NCI-H2081 treated with DMSO at 0.1 percent for 48 hours (cell line): ENCODE data around the gene OTOR.
A peak's percentile ranks its signal among the peaks of the same experiment; 100 is the strongest.

Experiments
- DNase-seq: peaks from one replicate; lab custom pipeline; 2025; lab: John Stamatoyannopoulos, UW

The OTOR gene

GRCh38 chr20:16748308-16748900 is at the start of gene OTOR:
Gene OTOR (plus strand): TSS chr20:16748358. CDS start chr20:16748402, 44 bp downstream.
- DNase-seq, result no peak

- DNase-seq, result no peak
These were observed 48.9 kb upstream of the OTOR start for GRCh38 chr20:16699293-16699692.

- DNase-seq, result no peak
These were observed 46.9 kb upstream of the OTOR start for GRCh38 chr20:16701296-16701695.

- DNase-seq, result no peak
These were observed 44.6 kb upstream of the OTOR start for GRCh38 chr20:16703570-16703969.

GRCh38 chr20:16707674-16708073 is 40.5 kb upstream of the OTOR start:
- DNase-seq, result no peak

GRCh38 chr20:16708602-16709001 is 39.6 kb upstream of the OTOR start:
- DNase-seq, result no peak

- DNase-seq, result no peak
These were observed 39.1 kb upstream of the OTOR start for GRCh38 chr20:16709017-16709416.

- no peak for DNase-seq
These were observed 37.4 kb upstream of the OTOR start for GRCh38 chr20:16710781-16711180.

GRCh38 chr20:16711661-16712258 is 36.4 kb upstream of the OTOR start:
- no peak for DNase-seq

- DNase-seq, result no peak
These were observed 35.6 kb upstream of the OTOR start for GRCh38 chr20:16712511-16712947.

- no peak for DNase-seq
These were observed 35.1 kb upstream of the OTOR start for GRCh38 chr20:16713066-16713465.

- no peak for DNase-seq
These were observed 33.9 kb upstream of the OTOR start for GRCh38 chr20:16714242-16714641.

- DNase-seq, result no peak
These were observed 33.4 kb upstream of the OTOR start for GRCh38 chr20:16714751-16715150.

- DNase-seq, result no peak
These were observed 28.7 kb upstream of the OTOR start for GRCh38 chr20:16719421-16719820.

GRCh38 chr20:16729080-16729479 is 19.1 kb upstream of the OTOR start:
- no peak for DNase-seq

GRCh38 chr20:16729565-16730460 is 18.3 kb upstream of the OTOR start, which contains the start of gene SNRPB2:
Gene SNRPB2 (plus strand): TSS chr20:16730026. CDS start chr20:16731703, 1,677 bp downstream.
- peak; percentile 92 for DNase-seq

GRCh38 chr20:16732506-16733152 is 15.5 kb upstream of the OTOR start:
- DNase-seq, result no peak

GRCh38 chr20:16740365-16741072 is 7.6 kb upstream of the OTOR start:
- no peak for DNase-seq

GRCh38 chr20:16744178-16744807 is 3.9 kb upstream of the OTOR start:
- no peak for DNase-seq

GRCh38 chr20:16745204-16745603 is 3.0 kb upstream of the OTOR start:
- DNase-seq, result no peak

GRCh38 chr20:16747291-16747811 is 807 bp upstream of the OTOR start:
- no peak for DNase-seq
